SK-N-SH (cell line): ENCODE measurements around the gene GABRG3. TPM values are rescaled to one million over a fixed set of nuclear protein-coding genes. Genes with fewer than 3 reads are reported as not detected.

Experiments
- CTCF ChIA-PET: fragments of 300-600, 350-600 bp; formaldehyde crosslinking; extraction: SDS; loops from one replicate; lab custom pipeline; 2021; lab: Yijun Ruan, JAX
- POLR2A ChIA-PET: fragments of 350-600 bp; sonication (Branson Sonifier 250); formaldehyde crosslinking; extraction: SDS; loops from one replicate; lab custom pipeline; 2020; ENCODE audit warnings: antibody characterized with exemption, inconsistent platforms; lab: Yijun Ruan, JAX
- DNase-seq: peaks from one replicate; pipeline ENCODE4 v3.0.0; 2012
- H2AFZ ChIP-seq: fragments of 200-600 bp; sonication (generic); 2 replicates; pipeline ENCODE4 v1.8.1; 2016; ENCODE audit warnings: antibody characterized with exemption, mild to moderate bottlenecking, low read depth
- H3F3A ChIP-seq: fragments of 200-600 bp; sonication (generic); replicated peaks from 2 replicates; pipeline ENCODE3; 2016; ENCODE audit warnings: antibody characterized with exemption, mild to moderate bottlenecking; ENCODE audit not compliant: insufficient read depth
- H3K27ac ChIP-seq, 2 experiments: fragments of 200-500 bp in 1 of 2; fragments of 200-600 bp in 1 of 2; sonication (Bioruptor generic) in 1 of 2; sonication (generic), shearing (Covaris generic) in 1 of 2; 2 replicates each; pipeline versions ENCODE4 v1.5.1 to v1.6.1; 2014 to 2016; ENCODE audit warnings: low read depth in 2 of 2, inconsistent platforms in 1 of 2, low read length in 1 of 2, mild to moderate bottlenecking in 1 of 2, mixed read lengths in 1 of 2
- H3K27me3 ChIP-seq: fragments of 200-600 bp; sonication (generic), shearing (Covaris generic); 2 replicates; pipeline ENCODE4 v1.6.1; 2016; ENCODE audit warnings: mixed run types; ENCODE audit not compliant: insufficient read depth
- H3K36me3 ChIP-seq, 2 experiments: fragments of 200-500 bp in 1 of 2; fragments of 200-600 bp in 1 of 2; sonication (Bioruptor generic) in 1 of 2; sonication (generic) in 1 of 2; replicated peaks in 1 of 2; 2 replicates each; pipeline versions ENCODE3 to v1.5.1; 2014 to 2016; ENCODE audit warnings: low read length in 1 of 2, mild to moderate bottlenecking in 1 of 2; ENCODE audit not compliant: insufficient read depth in 2 of 2, control insufficient read depth in 1 of 2
- H3K4me1 ChIP-seq, 2 experiments: fragments of 200-500 bp in 1 of 2; fragments of 200-600 bp in 1 of 2; sonication (Bioruptor generic) in 1 of 2; sonication (generic), shearing (Covaris generic) in 1 of 2; 2 replicates each; pipeline versions ENCODE4 v1.5.1 to v1.6.1; 2014 to 2016; ENCODE audit warnings: low read depth in 1 of 2, low read length in 1 of 2, mixed run types in 1 of 2; ENCODE audit not compliant: insufficient read depth in 2 of 2, control insufficient read depth in 1 of 2
- H3K4me2 ChIP-seq: fragments of 200-600 bp; sonication (generic), shearing (Covaris generic); 2 replicates; pipeline ENCODE4 v1.6.1; 2017; ENCODE audit warnings: mixed run types
- H3K4me3 ChIP-seq, 2 experiments: fragments of 200-500 bp in 1 of 2; fragments of 200-600 bp in 1 of 2; sonication (Bioruptor generic) in 1 of 2; sonication (generic), shearing (Covaris generic) in 1 of 2; 2 replicates each; pipeline versions ENCODE4 v1.5.1 to v1.8.1; 2014 to 2016; ENCODE audit warnings: low read depth in 2 of 2, inconsistent platforms in 1 of 2, low read length in 1 of 2, mild to moderate bottlenecking in 1 of 2, mixed read lengths in 1 of 2, moderate library complexity in 1 of 2
- H3K79me2 ChIP-seq: fragments of 200-600 bp; sonication (generic); 2 replicates; pipeline ENCODE4 v1.8.1; 2017; ENCODE audit warnings: mild to moderate bottlenecking; ENCODE audit not compliant: insufficient read depth
- H3K9ac ChIP-seq: fragments of 200-600 bp; sonication (generic); 2 replicates; pipeline ENCODE4 v1.6.1; 2017; ENCODE audit warnings: mixed run types
- H3K9me2 ChIP-seq: fragments of 200-600 bp; sonication (generic); 2 replicates; pipeline ENCODE4 v1.6.1; 2017; ENCODE audit warnings: mixed run types
- H3K9me3 ChIP-seq: fragments of 200-600 bp; sonication (generic); 2 replicates; pipeline ENCODE4 v1.6.1; 2017; ENCODE audit warnings: mixed run types, mild to moderate bottlenecking, moderate library complexity
- H4K20me1 ChIP-seq: fragments of 200-600 bp; sonication (generic); 2 replicates; pipeline ENCODE4 v1.6.1; 2017; ENCODE audit warnings: mild to moderate bottlenecking, mixed run types; ENCODE audit not compliant: insufficient read depth
- CHD2 ChIP-seq: fragments of 150-350 bp; IDR thresholded peaks from 2 replicates; pipeline ENCODE4 v1.6.1; 2018; ENCODE audit warnings: low read length; ENCODE audit not compliant: partially characterized antibody
- EP300 ChIP-seq, 2 experiments: IDR thresholded peaks; 2 replicates each; pipeline versions ENCODE4 v1.4.0 to v1.6.1; 2012; ENCODE audit warnings: borderline replicate concordance in 1 of 2, low read depth in 1 of 2, low read length in 1 of 2
- EZH2phosphoT487 ChIP-seq: fragments of 200-600 bp; sonication (generic); IDR thresholded peaks from 2 replicates; pipeline ENCODE4 v1.6.1; 2017; ENCODE audit warnings: low read depth, mixed run types, mild to moderate bottlenecking, antibody characterized with exemption, moderate library complexity, borderline replicate concordance
- FOSL2 ChIP-seq: IDR thresholded peaks from 2 replicates; pipeline ENCODE4 v1.4.0; 2012; ENCODE audit warnings: low read depth, mild to moderate bottlenecking, moderate library complexity, borderline replicate concordance
- FOXM1 ChIP-seq: IDR thresholded peaks from 2 replicates; pipeline ENCODE4 v1.4.0; 2012; ENCODE audit warnings: low read depth, mild to moderate bottlenecking
- JUND ChIP-seq: IDR thresholded peaks from 2 replicates; pipeline ENCODE4 v1.4.0; 2012
- MEF2A ChIP-seq: IDR thresholded peaks from 2 replicates; pipeline ENCODE4 v1.4.0; 2012; ENCODE audit warnings: low read depth, borderline replicate concordance
- PBX3 ChIP-seq: IDR thresholded peaks from 2 replicates; pipeline ENCODE4; 2012
- POLR2AphosphoS5 ChIP-seq: IDR thresholded peaks from 2 replicates; pipeline ENCODE4 v1.6.1; 2012; ENCODE audit warnings: low read depth, low read length
- TEAD4 ChIP-seq: IDR thresholded peaks from 2 replicates; pipeline ENCODE4 v1.4.0; 2012; ENCODE audit warnings: mild to moderate bottlenecking, borderline replicate concordance; ENCODE audit not compliant: insufficient read depth
- USF1 ChIP-seq: IDR thresholded peaks from 2 replicates; pipeline ENCODE4 v1.4.0; 2012; ENCODE audit warnings: low read depth, borderline replicate concordance
- WGBS: methylation state at CpG from one replicate; pipeline ENCODE4 v1.1.6; 2017; ENCODE audit warnings: low lambda C conversion rate; 5-methylcytosine and 5-hydroxymethylcytosine counted together
- polyA plus RNA-seq, 3 experiments: library from polyadenylated mRNA; depleted of rRNA; stranded (reverse); fragments of >200 nt; gene quantifications; 2 replicates each; pipeline ENCODE4 v1.2.3, GENCODE V29; 2012
- TF ChIP-seq, protein P1 (sequence below): IDR thresholded peaks from 2 replicates; pipeline ENCODE4 v1.4.0; 2012; ENCODE audit warnings: low read depth, borderline replicate concordance

The GABRG3 gene
- polyA plus RNA-seq, 1 of the 3 experiments (the other 2 are of a cell fraction): not detected

DNA sequence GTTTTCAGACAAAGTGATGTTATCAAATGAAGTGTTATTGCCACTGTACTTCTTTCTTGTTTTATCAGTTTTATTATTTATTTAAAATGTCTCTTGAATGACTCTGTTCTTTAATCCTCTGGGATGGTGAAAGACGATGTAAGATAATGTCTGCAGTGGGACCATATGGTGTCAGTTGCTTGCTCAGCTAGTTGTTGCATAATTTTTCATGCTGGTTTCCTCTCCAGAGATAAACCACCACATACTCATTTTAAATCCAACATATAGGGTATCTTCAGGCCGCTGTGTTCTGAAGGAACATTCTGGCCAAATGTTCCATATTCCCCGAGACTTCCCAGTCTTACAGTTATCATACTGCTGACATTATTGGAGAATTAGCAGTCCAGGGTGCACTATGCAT is 75.9 kb downstream of the GABRG3 start:
- H4K20me1 ChIP-seq: no peaks in the 10 kb centered on the region
- CTCF ChIA-PET: interaction anchor here (1.0 to 9.2 kb wide), 3 partner anchors 9 to 156 kb away, joined by 3 to 65 read pairs (median 3); no protein-coding TSS in a partner anchor
- no peaks in the 10 kb centered on the region for H3K9me3 ChIP-seq
- H3K4me1 ChIP-seq: peaks cover 0 to 7% of the 10 kb centered on the region in 2 experiments; a peak in 1 of 4 replicates
- no peak overlapping the region for H3K4me3 ChIP-seq
- POLR2A ChIA-PET: no interaction called here
- H2AFZ ChIP-seq: no peak overlapping the region
- no peaks in the 10 kb centered on the region for H3K36me3 ChIP-seq
- no peak for DNase-seq
- WGBS: 33% methylated on average over 3 of the region's 3 CpGs
- H3K27ac ChIP-seq: no peak overlapping the region
- H3K9me2 ChIP-seq: no peaks in the 10 kb centered on the region
- no peak overlapping the region for H3K9ac ChIP-seq
- H3K79me2 ChIP-seq: no peaks in the 10 kb centered on the region
- no peaks in the 10 kb centered on the region for H3K27me3 ChIP-seq
- H3K4me2 ChIP-seq: no peak overlapping the region
- TF ChIP-seq USF1 (no peak), PBX3 (no peak), FOSL2 (no peak), MEF2A (no peak), EZH2phosphoT487 (no peak)
- no peaks in the 10 kb centered on the region for H3F3A ChIP-seq

- Histone ChIP-seq H3K27me3 (no peaks in the 10 kb centered on the region), H2AFZ (no peak overlapping the region), H3K4me2 (no peak overlapping the region), H3K4me1 (peaks cover 0 to 7% of the 10 kb centered on the region in 2 experiments; a peak in 1 of 4 replicates), H4K20me1 (no peaks in the 10 kb centered on the region), H3K79me2 (no peaks in the 10 kb centered on the region), H3K36me3 (no peaks in the 10 kb centered on the region), H3K9me3 (no peaks in the 10 kb centered on the region), H3K27ac (no peak overlapping the region), H3K9me2 (no peaks in the 10 kb centered on the region), H3K9ac (no peak overlapping the region), H3F3A (no peaks in the 10 kb centered on the region), H3K4me3 (no peak overlapping the region)
- ChIA-PET POLR2A (no interaction called here), CTCF (interaction anchor here (3.1 to 9.2 kb wide), 2 partner anchors 9 to 309 kb away, joined by 12 to 65 read pairs; no protein-coding TSS in a partner anchor)
- WGBS: 36% methylated on average over 4 of the region's 4 CpGs
- DNase-seq: no peak
- no peak for TF ChIP-seq JUND
Measured at GRCh38 chr15:27050163-27050562, 79.2 kb downstream of the GABRG3 start.

DNA sequence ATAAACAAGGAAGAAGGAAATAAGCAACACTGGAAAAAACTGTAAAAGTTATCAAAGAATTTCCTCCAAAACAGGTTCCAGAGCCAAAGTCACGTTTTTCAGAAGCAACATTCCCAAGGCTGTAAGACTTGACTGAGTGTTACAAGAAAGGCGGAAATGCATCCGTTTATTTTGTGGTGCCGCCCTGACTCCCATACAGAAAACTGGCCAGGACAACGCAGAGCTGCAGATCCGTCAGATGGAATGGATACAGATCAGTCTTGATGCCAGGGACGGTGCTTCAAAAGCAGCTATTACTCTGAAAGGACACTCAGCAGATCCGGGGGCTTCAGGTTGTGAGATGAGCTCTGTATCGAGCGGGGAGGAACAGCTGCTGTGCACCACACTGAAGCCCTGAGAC is 83.4 kb downstream of the GABRG3 start:
- POLR2A ChIA-PET: no interaction called here
- Histone ChIP-seq H3K9ac (no peak overlapping the region), H2AFZ (no peak overlapping the region), H3K4me2 (no peak overlapping the region), H3K36me3 (no peaks in the 10 kb centered on the region), H3K9me3 (no peaks in the 10 kb centered on the region), H3K27ac (no peak overlapping the region), H3K79me2 (no peaks in the 10 kb centered on the region), H3K4me3 (no peak overlapping the region), H3K4me1 (no peaks in the 10 kb centered on the region; a peak in 1 of 4 replicates), H3K27me3 (no peaks in the 10 kb centered on the region), H3K9me2 (no peaks in the 10 kb centered on the region), H3F3A (no peaks in the 10 kb centered on the region), H4K20me1 (no peaks in the 10 kb centered on the region)
- CTCF ChIA-PET: interaction anchor here (1.0 kb wide), 1 partner anchor 29 kb away, joined by 3 read pairs; no protein-coding TSS in a partner anchor
- DNase-seq: no peak
- 45% methylated on average over 10 of the region's 10 CpGs for WGBS
- TF ChIP-seq, protein P1, sequence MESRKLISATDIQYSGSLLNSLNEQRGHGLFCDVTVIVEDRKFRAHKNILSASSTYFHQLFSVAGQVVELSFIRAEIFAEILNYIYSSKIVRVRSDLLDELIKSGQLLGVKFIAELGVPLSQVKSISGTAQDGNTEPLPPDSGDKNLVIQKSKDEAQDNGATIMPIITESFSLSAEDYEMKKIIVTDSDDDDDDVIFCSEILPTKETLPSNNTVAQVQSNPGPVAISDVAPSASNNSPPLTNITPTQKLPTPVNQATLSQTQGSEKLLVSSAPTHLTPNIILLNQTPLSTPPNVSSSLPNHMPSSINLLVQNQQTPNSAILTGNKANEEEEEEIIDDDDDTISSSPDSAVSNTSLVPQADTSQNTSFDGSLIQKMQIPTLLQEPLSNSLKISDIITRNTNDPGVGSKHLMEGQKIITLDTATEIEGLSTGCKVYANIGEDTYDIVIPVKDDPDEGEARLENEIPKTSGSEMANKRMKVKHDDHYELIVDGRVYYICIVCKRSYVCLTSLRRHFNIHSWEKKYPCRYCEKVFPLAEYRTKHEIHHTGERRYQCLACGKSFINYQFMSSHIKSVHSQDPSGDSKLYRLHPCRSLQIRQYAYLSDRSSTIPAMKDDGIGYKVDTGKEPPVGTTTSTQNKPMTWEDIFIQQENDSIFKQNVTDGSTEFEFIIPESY: no peak
- TF ChIP-seq FOSL2 (no peak), MEF2A (no peak), USF1 (no peak), FOXM1 (no peak), POLR2AphosphoS5 (no peak), CHD2 (no peak), EP300 (IDR thresholded peaks at IDR 0.05; ENCODE audit: borderline replicate concordance in 1 of 2, low read depth in 1 of 2, low read length in 1 of 2) (no peak), TEAD4 (no peak), PBX3 (no peak)
